Endothelial cell of umbilical vein (primary cell): ENCODE data around the gene PADI1. TPM values are rescaled to one million over a fixed set of nuclear protein-coding genes. Genes with fewer than 3 reads are reported as not detected.

Source experiments
- BruUV-seq: library from RNA; stranded (reverse); fragments of 400-500 nt; replicated peaks from 2 replicates; lab custom pipeline; 2021; lab: Mats Ljungman, UMichigan
- CTCF ChIA-PET: fragments of 300-600, 350-600 bp; sonication (Branson Sonifier 250); formaldehyde crosslinking; loops from one replicate; lab custom pipeline; 2021; ENCODE audit warnings: antibody characterized with exemption, inconsistent platforms; lab: Charles Lee
- POLR2A ChIA-PET: fragments of 300-600, 350-600 bp; sonication (Branson Sonifier 250); formaldehyde crosslinking; loops from one replicate; lab custom pipeline; 2021; ENCODE audit warnings: antibody characterized with exemption, inconsistent platforms; lab: Charles Lee
- DNase-seq: peaks from one replicate; pipeline ENCODE4 v3.0.0-alpha.2; 2011; ENCODE audit warnings: low read depth, low spot score
- FAIRE-seq: peaks from 2 replicates; lab custom pipeline; 2011; peaks lifted over from hg19 to GRCh38; lab: Jason Lieb, UNC
- H2AFZ ChIP-seq: 2 replicates; pipeline ENCODE4 v1.6.0; 2012; ENCODE audit warnings: low read depth, low read length, control low read depth, inconsistent platforms
- H3K27ac ChIP-seq: 2 replicates; pipeline ENCODE4 v1.5.1; 2011; ENCODE audit warnings: low read depth, mild to moderate bottlenecking, control low read depth, low read length, moderate library complexity; ENCODE audit not compliant: insufficient read depth
- H3K27me3 ChIP-seq, 2 experiments: 2 replicates each; pipeline versions ENCODE4 v1.6.0 to v1.6.1; 2011; ENCODE audit warnings: low read length in 2 of 2, mixed read lengths in 1 of 2; ENCODE audit not compliant: control insufficient read depth in 2 of 2, insufficient read depth in 2 of 2
- H3K36me3 ChIP-seq, 2 experiments: 2 replicates in 1 of 2; 3 replicates in 1 of 2; pipeline ENCODE4 v1.5.1; 2011; ENCODE audit warnings: low read length in 2 of 2, mild to moderate bottlenecking in 1 of 2, moderate library complexity in 1 of 2; ENCODE audit not compliant: control insufficient read depth in 2 of 2, insufficient read depth in 2 of 2; ENCODE audit errors: extremely low read depth in 1 of 2
- H3K4me1 ChIP-seq: 3 replicates; pipeline ENCODE4 v1.5.1; 2011; ENCODE audit warnings: mild to moderate bottlenecking, low read length; ENCODE audit not compliant: control insufficient read depth, insufficient read depth; ENCODE audit errors: extremely low read depth
- H3K4me2 ChIP-seq: 2 replicates; pipeline ENCODE4 v1.6.1; 2011; ENCODE audit warnings: low read length, control low read depth, mixed read lengths; ENCODE audit not compliant: insufficient read depth
- H3K4me3 ChIP-seq, 3 experiments: fragments of 200-600 bp in 1 of 3; sonication (generic), shearing (Covaris generic) in 1 of 3; replicated peaks in 1 of 3; 2 replicates each; pipeline ENCODE4 v1.5.1; 2011 to 2016; ENCODE audit warnings: control low read depth in 3 of 3, low read length in 3 of 3, mild to moderate bottlenecking in 2 of 3, inconsistent platforms in 1 of 3, low read depth in 1 of 3, moderate library complexity in 1 of 3; ENCODE audit not compliant: insufficient read depth in 1 of 3
- H3K79me2 ChIP-seq: 2 replicates; pipeline ENCODE4 v1.6.0; 2012; ENCODE audit warnings: low read length, inconsistent platforms; ENCODE audit not compliant: control insufficient read depth, insufficient read depth
- H3K9ac ChIP-seq: replicated peaks from 2 replicates; pipeline ENCODE3; 2011; ENCODE audit warnings: low read length, control low read depth; ENCODE audit not compliant: insufficient read depth; ENCODE audit errors: extremely low read depth
- H3K9me1 ChIP-seq: replicated peaks from 3 replicates; pipeline ENCODE4 v1.6.0; 2011; ENCODE audit warnings: mild to moderate bottlenecking, low read length; ENCODE audit not compliant: control insufficient read depth, insufficient read depth; ENCODE audit errors: extremely low read depth
- H3K9me3 ChIP-seq: replicated peaks from 2 replicates; pipeline ENCODE4 v1.5.1; 2012; ENCODE audit warnings: low read length, inconsistent platforms; ENCODE audit not compliant: control insufficient read depth, insufficient read depth
- H4K20me1 ChIP-seq: replicated peaks from 2 replicates; pipeline ENCODE3; 2011; ENCODE audit warnings: mild to moderate bottlenecking, low read length; ENCODE audit not compliant: control insufficient read depth, insufficient read depth; ENCODE audit errors: extremely low read depth
- CTCF ChIP-seq, 2 donors: IDR thresholded peaks; 1 replicate in 1 of 2; 2 replicates in 1 of 2; pipeline ENCODE4 v1.5.1; 2011; ENCODE audit warnings: low read length in 2 of 2, mild to moderate bottlenecking in 2 of 2, moderate library complexity in 2 of 2, control low read depth in 1 of 2, inconsistent platforms in 1 of 2, low read depth in 1 of 2; ENCODE audit not compliant: insufficient read depth in 1 of 2; ENCODE audit errors: extremely low read depth in 1 of 2
- EZH2 ChIP-seq: IDR thresholded peaks from 2 replicates; pipeline ENCODE4 v1.6.1; 2012; ENCODE audit warnings: borderline replicate concordance, low read depth, mild to moderate bottlenecking, moderate library complexity, low read length, inconsistent platforms; ENCODE audit not compliant: severe bottlenecking
- FOS ChIP-seq: IDR thresholded peaks from 2 replicates; pipeline ENCODE4 v1.6.1; 2011; ENCODE audit warnings: mild to moderate bottlenecking, low read length, moderate library complexity, borderline replicate concordance; ENCODE audit not compliant: insufficient read depth
- GATA2 ChIP-seq: IDR thresholded peaks from 2 replicates; pipeline ENCODE4 v1.7.0; 2011; ENCODE audit warnings: low read depth, mild to moderate bottlenecking, moderate library complexity, mixed read lengths, low read length; ENCODE audit not compliant: insufficient read length, insufficient read depth
- JUN ChIP-seq: IDR thresholded peaks from 2 replicates; pipeline ENCODE4 v1.6.1; 2011; ENCODE audit warnings: borderline replicate concordance, low read depth; ENCODE audit not compliant: insufficient read length, insufficient read depth
- MAX ChIP-seq: IDR thresholded peaks from 2 replicates; pipeline ENCODE4 v1.6.1; 2011; ENCODE audit not compliant: insufficient read depth, insufficient read length
- MYC ChIP-seq: IDR thresholded peaks from one replicate; pipeline ENCODE4 v1.6.1; 2011; ENCODE audit warnings: mild to moderate bottlenecking, low read depth, low read length
- POLR2A ChIP-seq: IDR thresholded peaks from 2 replicates; pipeline ENCODE4 v1.6.1; 2012; ENCODE audit warnings: low read depth, mild to moderate bottlenecking, control low read depth, low read length
- POLR2AphosphoS5 ChIP-seq: IDR thresholded peaks from 2 replicates; pipeline ENCODE4 v1.6.1; 2012; ENCODE audit warnings: low read depth, mild to moderate bottlenecking, control low read depth, low read length, moderate library complexity; ENCODE audit not compliant: insufficient read depth
- dilution Hi-C: fragments of 300-500 bp; cut with MboI; formaldehyde crosslinking; loops from one replicate; pipeline ENCODE4 v1.15.0; 2019; ENCODE audit warnings: low sequenced_read_pairs; ENCODE audit not compliant: extremely low pct_ligation_motif_present
- intact Hi-C: fragments of 100-400 bp; cut with micrococcal nuclease; formaldehyde crosslinking; loops from one replicate; pipeline ENCODE4 v1.10.0; 2022
- polyA plus RNA-seq, 4 experiments: library from polyadenylated mRNA; depleted of rRNA in 3 of 4; stranded (reverse) in 3 of 4; unstranded in 1 of 4; fragments of >200 nt; gene quantifications; 2 replicates each; pipeline versions ENCODE4 v1.2.1 to v1.2.3, GENCODE V29; 2011 to 2012; ENCODE audit warnings: missing spikeins in 1 of 4
- total RNA-seq: library from RNA; stranded (reverse); gene quantifications from 2 replicates; pipeline ENCODE4 v1.2.3, GENCODE V29; 2021

Gene PADI1
- total and polyA plus RNA-seq, 2 donors (not counting 3 experiments of a cell fraction or from before 2014, with no cell fraction given) = 0.01 TPM; not detected in 1

- FAIRE-seq (no peak), DNase-seq (no peak)
- ChIA-PET POLR2A (no interaction called here), CTCF (no interaction called here)
- Histone ChIP-seq H3K79me2 (no peaks in the 10 kb centered on the region), H3K9me1 (no peaks in the 10 kb centered on the region), H3K4me2 (no peak overlapping the region), H3K4me1 (no peaks in the 10 kb centered on the region), H3K9ac (no peak overlapping the region), H2AFZ (no peak overlapping the region), H3K9me3 (no peaks in the 10 kb centered on the region), H3K27ac (no peak overlapping the region), H3K27me3 (no peaks in the 10 kb centered on the region), H3K4me3 (no peak overlapping the region), H4K20me1 (no peaks in the 10 kb centered on the region), H3K36me3 (no peaks in the 10 kb centered on the region)
- TF ChIP-seq EZH2 = no peak
- TF ChIP-seq CTCF (IDR thresholded peaks at IDR 0.05; ENCODE audit: extremely low read depth in 1 of 2, insufficient read depth in 1 of 2, low read depth in 1 of 2, low read length in 2 of 2) = no peak
- no peak for TF ChIP-seq GATA2
- no peak for TF ChIP-seq POLR2AphosphoS5
- TF ChIP-seq MYC = no peak
- TF ChIP-seq MAX = no peak
- TF ChIP-seq JUN = no peak
- no peak for TF ChIP-seq FOS
- no peak for TF ChIP-seq POLR2A
- dilution Hi-C loops = no loop called here
- intact Hi-C loops = loop anchor here (2.0 kb wide), 1 partner anchor 27 kb away; no protein-coding TSS in a partner anchor
- BruUV-seq = no TSS peak
These were observed 48.8 kb upstream of the PADI1 start for GRCh38 chr1:17156108-17156507.
